HG03135 (cell line): ENCODE measurements around the gene RAB3IL1.
"Not testable (repeated sequence)": the region's sequence is repeated elsewhere in the genome, so short reads cannot be mapped to it uniquely, and the experiment has no call there.

Source experiments
- ATAC-seq: cut with Tn5 transposase; IDR thresholded peaks from one replicate; pipeline ENCODE4 v1.9.1; 2021; ENCODE audit warnings: mild to moderate bottlenecking, moderate library complexity; ENCODE audit not compliant: unreplicated experiment

The RAB3IL1 gene, protein sequence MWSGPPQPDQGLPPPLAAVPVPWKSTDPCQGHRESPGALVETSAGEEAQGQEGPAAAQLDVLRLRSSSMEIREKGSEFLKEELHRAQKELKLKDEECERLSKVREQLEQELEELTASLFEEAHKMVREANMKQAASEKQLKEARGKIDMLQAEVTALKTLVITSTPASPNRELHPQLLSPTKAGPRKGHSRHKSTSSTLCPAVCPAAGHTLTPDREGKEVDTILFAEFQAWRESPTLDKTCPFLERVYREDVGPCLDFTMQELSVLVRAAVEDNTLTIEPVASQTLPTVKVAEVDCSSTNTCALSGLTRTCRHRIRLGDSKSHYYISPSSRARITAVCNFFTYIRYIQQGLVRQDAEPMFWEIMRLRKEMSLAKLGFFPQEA

DNA sequence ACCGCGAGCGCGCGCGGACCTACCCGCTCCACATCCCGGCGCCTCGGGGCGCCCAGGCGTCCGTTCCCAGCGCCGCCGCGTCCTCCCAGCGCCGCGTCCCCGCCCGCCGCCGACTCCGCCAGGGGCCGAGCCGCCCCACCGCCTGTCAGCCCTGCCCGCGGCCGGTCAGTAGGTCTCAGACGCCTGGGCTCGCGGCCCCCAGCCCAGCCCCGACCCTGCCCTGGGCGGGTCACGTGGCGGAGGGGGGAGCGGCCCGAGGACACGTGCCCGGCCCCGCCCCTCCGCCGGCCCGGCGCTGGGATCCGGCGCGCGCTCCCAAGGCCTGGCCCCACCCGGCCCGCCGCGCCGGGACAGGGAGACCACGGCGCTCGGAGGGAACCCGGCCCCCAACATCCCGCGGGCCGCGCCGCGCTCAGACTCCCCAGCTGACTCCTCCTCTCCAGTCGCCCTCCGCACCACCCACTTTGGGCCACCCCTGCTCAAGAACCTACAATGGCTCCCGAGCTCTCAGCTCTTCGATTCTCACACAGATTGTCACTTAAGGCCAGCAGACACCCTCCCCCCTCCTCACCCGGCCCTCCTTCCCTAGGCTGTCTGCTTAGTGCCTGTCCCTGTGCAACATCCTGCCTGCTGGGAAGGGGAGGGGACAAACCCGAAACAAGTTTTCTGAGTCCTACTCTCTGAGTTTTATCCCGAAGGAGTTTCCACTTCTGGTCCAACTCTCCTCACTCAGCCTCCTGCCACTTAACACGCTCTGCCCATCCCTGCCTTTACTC is at the start of gene RAB3IL1:
RAB3IL1 (minus strand) TSS at position 233 of the 776 bp plus-strand sequence; CDS start at position 34, 199 bp downstream.
- ATAC-seq: no peak

GRCh38 chr11:61966734-61967115 is 49.4 kb upstream of the RAB3IL1 start:
- no peak for ATAC-seq

DNA sequence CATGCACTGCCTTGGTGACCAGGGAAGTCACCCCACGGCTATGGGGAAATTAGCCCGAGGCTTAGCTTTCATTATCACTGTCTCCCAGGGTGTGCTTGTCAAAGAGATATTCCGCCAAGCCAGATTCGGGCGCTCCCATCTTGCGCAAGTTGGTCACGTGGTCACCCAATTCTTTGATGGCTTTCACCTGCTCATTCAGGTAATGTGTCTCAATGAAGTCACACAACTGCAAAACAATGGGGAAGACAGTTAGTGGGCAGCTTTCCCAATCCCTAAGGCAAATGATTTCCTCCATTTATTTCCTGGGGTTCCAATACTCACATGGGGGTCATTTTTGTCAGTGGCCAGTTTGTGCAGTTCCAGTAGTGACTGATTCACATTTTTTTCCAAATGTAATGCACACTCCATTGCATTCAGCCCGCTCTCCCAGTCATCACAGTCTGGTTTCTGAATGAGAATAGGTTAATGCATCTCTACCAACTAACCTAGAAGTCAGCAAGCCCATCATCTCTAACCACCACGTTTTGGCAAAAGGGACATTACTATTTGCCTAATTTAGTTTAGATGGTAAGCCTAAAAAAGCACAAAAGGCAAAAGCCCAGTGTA is 47.4 kb upstream of the RAB3IL1 start:
- ATAC-seq: not testable (repeated sequence)

DNA sequence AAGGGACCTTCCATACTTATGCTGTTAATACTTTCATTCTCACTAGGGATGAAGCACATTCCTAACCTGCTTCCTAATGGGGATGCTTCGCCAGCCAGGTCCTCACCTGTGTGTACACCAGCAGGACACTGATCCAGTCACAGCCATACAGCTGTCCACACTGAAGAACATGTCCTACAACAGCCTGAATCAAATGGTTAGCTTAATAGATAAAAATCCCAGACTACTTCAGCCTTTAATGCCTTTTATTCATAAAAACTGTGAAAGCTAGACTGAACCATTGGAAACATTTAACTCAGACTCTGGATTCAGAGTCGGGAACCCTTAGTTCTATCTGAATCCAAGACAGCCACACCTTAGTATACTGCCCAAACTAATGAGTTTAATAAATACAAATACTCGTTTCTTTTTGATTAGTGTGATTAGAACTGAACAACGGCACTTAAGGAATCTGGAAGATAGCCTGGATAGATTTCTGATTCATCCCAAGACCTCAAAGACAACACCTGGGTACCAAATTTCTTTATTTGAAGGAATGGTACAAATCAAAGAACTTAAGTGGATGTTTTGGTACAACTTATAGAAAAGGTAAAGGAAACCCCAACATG is 46.8 kb upstream of the RAB3IL1 start:
- no peak for ATAC-seq

DNA sequence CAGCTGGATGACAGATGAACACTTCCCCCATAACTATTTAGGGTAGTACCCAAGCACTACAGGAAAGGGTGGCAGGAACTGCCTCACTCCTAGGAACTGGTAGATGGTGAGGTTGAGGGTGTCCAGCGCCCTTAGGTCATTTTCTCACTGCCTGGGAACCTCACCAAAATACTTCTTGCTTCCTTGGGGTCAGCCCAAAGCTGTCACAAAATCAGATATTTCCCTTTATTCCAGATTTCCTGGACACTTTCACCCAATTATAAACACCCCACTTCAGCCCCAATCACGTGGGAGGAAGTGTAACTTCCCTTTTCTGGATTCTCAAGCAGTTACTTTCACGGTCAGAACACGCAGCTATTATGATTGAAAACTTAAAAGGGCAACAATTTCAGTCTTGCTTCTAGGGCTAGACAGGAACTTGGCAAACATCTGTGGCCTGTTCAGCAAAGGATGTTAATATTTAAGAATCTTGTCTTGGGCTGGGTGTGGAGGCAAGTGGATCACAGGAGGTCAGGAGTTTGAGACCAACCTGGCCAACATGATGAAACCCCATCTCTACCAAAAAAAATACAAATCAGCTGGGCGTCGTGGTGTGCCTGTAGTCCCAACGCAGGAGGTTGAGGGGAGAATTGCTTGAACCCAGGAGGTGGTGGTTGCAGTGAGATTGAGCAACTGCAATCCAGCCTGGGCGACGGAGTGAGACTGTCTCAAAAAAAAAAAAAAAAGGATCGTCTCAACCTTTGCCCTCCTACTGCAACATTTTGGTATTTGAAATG is 46.1 kb upstream of the RAB3IL1 start:
- ATAC-seq: no peak

DNA sequence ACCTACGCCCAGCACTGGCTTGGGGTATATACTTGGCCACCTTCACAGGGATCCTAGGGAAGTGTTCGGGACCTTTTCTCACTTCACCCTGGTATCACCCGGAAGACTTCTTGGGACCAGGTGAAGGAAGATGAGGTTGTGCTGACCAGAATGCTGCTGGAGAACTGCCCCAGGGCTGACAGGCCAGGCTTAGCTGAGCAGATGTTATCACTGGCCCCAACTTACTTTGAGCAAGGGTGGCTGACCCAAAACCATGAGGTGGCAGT is 45.6 kb upstream of the RAB3IL1 start:
- ATAC-seq: no peak

GRCh38 chr11:61962213-61963015 is 45.0 kb upstream of the RAB3IL1 start:
- no peak for ATAC-seq

DNA sequence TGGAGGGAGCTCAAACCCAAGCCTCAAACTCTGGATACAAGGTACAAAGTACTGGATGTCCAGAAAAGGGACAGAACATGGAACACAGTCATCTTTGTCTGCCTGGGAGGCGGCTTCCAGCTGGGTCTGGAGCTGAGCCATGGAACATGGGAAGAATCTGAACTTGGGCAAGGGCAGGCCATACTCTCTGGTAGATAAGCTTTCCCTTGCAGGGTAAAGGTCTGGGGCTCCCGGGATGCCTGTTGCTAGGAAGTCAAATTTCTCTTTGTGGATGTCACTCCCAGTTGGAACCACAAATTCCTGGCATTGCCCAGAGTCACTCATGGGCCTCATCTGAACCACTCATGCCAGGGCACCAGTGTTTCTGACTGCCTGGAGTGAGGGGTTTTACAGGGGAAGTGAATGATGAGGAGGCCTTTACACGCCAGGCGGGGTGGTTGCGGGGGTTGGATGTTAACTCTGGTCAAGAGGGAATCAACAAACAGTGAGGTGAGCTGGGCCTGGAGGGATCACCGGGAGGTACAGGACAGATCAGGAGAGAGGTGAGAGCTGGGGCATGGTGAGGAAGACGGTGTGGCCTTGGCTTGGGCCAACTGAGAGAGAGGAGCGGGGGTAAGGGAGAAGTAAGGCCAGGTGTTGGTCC is 44.3 kb upstream of the RAB3IL1 start:
- no peak for ATAC-seq

- ATAC-seq: no peak
Observed at GRCh38 chr11:61960532-61960931, 43.2 kb upstream of the RAB3IL1 start.

GRCh38 chr11:61959678-61960077 is 42.3 kb upstream of the RAB3IL1 start:
- ATAC-seq: no peak

- no peak for ATAC-seq
Observed at GRCh38 chr11:61959114-61959513, 41.7 kb upstream of the RAB3IL1 start.

GRCh38 chr11:61958590-61958989 is 41.2 kb upstream of the RAB3IL1 start:
- ATAC-seq: no peak

DNA sequence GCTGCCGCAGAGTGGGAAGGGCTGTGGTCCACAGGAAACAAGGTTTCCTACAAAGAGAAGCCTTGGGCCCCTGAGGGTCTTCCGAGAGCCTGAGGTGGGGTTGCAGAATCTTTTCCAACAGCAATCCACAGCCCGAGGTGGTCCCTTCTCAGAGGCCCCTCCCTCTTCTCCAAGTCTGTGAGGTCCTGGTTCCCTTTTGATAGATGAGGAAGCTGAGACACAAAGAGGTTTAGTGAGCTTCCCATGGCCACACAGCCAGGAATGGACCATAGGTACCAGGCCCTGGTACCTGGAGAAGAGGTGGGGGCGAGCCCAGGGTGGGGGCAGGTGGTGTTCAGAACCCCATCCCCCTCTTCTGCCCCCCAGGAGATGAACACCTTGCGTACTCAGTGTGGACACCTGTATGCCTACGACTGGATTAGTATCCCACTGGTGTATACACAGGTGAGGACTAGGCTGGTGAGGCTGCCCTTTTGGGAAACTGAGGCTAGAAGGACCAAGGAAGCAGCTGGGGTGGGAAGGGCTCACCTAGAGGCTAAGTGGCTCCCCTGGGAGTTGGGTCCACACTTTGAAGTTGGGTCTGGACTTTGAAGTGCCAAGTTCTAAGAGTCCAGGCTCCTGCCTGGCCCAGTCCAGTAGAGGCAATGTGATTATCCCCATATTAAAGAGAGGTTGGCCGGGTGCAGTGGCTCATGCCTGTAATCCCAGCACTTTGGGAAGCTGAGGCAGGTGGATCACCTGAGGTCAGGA is 39.8 kb upstream of the RAB3IL1 start:
- no peak for ATAC-seq

GRCh38 chr11:61956191-61957020 is 39.0 kb upstream of the RAB3IL1 start:
- no peak for ATAC-seq

- no peak for ATAC-seq
Observed at GRCh38 chr11:61955422-61956135, 38.2 kb upstream of the RAB3IL1 start.

DNA sequence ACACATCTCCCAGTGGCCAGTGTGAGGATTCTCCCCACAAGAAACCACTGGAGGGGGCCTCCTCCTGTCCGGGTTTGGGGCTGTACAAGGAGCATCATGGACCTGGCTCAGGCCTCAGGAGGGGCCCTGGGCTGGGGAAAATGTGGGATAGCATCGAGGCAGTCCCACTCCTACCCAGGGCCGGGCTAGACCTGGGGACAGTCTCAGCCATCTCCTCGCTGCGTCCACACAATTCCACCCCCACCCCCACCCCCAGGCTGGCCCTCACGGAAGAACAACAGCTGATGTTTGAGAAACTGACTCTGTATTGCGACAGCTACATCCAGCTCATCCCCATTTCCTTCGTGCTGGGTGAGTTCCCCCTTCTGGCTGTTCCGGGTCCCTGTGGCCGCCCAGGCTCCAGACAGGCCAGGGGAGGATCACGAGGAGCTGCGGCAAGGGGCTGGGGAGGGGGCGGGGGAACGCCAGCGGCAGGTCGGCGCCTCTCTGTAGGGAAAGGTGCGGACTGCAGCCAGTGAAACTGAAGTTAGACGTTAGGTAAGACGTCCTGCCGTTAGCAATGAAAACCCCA is 37.6 kb upstream of the RAB3IL1 start:
- no peak for ATAC-seq
